Measurements from ENCODE around the gene MARVELD2.
"Not testable (repeated sequence)": the region's sequence is repeated elsewhere in the genome, so short reads cannot be mapped to it uniquely, and the experiment has no call there.

Gene MARVELD2

GRCh38 chr5:69450116-69450515 lies 35.2 kb downstream of the MARVELD2 start:
- peak; percentile 3 for DNase-seq

- DNase-seq: not testable (repeated sequence)
These were observed 35.6 kb downstream of the MARVELD2 start for GRCh38 chr5:69450527-69450926.

GRCh38 chr5:69451941-69452647 lies 37.2 kb downstream of the MARVELD2 start:
- no peak for DNase-seq

GRCh38 chr5:69453487-69453886 lies 38.6 kb downstream of the MARVELD2 start:
- DNase-seq: not testable (repeated sequence)

GRCh38 chr5:69454460-69455249 lies 39.7 kb downstream of the MARVELD2 start:
- no peak for DNase-seq

GRCh38 chr5:69455428-69455988 lies 40.6 kb downstream of the MARVELD2 start:
- not testable (repeated sequence) for DNase-seq

- no peak for DNase-seq
These were observed 47.3 kb downstream of the MARVELD2 start for GRCh38 chr5:69462170-69462569.

- not testable (repeated sequence) for DNase-seq
These were observed 51.5 kb downstream of the MARVELD2 start for GRCh38 chr5:69466375-69466774.

GRCh38 chr5:69467442-69468225 lies 52.7 kb downstream of the MARVELD2 start:
- DNase-seq: no peak

- no peak for DNase-seq
These were observed 53.7 kb downstream of the MARVELD2 start for GRCh38 chr5:69468631-69469030.

- not testable (repeated sequence) for DNase-seq
These were observed 56.6 kb downstream of the MARVELD2 start for GRCh38 chr5:69471516-69471915.

- DNase-seq: not testable (repeated sequence)
These were observed 57.7 kb downstream of the MARVELD2 start for GRCh38 chr5:69472535-69473143.

- DNase-seq: no peak
These were observed 62.3 kb downstream of the MARVELD2 start for GRCh38 chr5:69477170-69477569.

GRCh38 chr5:69478296-69478695 lies 63.4 kb downstream of the MARVELD2 start:
- not testable (repeated sequence) for DNase-seq

GRCh38 chr5:69484891-69485290 lies 70.0 kb downstream of the MARVELD2 start:
- DNase-seq: no peak

GRCh38 chr5:69485471-69485870 lies 70.6 kb downstream of the MARVELD2 start:
- no peak for DNase-seq

GRCh38 chr5:69489246-69489645 lies 74.3 kb downstream of the MARVELD2 start:
- no peak for DNase-seq

GRCh38 chr5:69491027-69491426 lies 76.1 kb downstream of the MARVELD2 start:
- no peak for DNase-seq

GRCh38 chr5:69491838-69492390 lies 77.0 kb downstream of the MARVELD2 start:
- DNase-seq: no peak

GRCh38 chr5:69492391-69492922 lies 77.5 kb downstream of the MARVELD2 start, which contains the start of gene OCLN:
Gene OCLN (plus strand): TSS chr5:69492790. CDS start chr5:69504245, 11,455 bp downstream.
- no peak for DNase-seq

GRCh38 chr5:69492923-69493395 lies 78.0 kb downstream of the MARVELD2 start:
- no peak for DNase-seq

Data from T1000 (cell line).